ENCODE measurements around the gene C4B. TPM values are rescaled to one million over a fixed set of nuclear protein-coding genes. Genes with fewer than 3 reads are reported as not detected.

C4B gene
- total RNA-seq, 1 experiment from 2014 or later = 6.3 TPM

- Histone ChIP-seq H3K4me2 (ENCODE audit: low read length) (no peak overlapping the region), H3K9me3 (ENCODE audit: control insufficient read depth in 1 of 2, insufficient read depth in 1 of 2, low read depth in 1 of 2, low read length in 2 of 2) (no peaks in the 10 kb centered on the region), H3K9me2 (ENCODE audit: insufficient read depth) (no peaks in the 10 kb centered on the region), H3K27ac (ENCODE audit: low read depth, low read length) (no peak overlapping the region), H3K4me3 (replicated peaks in 1 of 2; ENCODE audit: low read depth in 1 of 2, low read length in 2 of 2) (no peak overlapping the region), H3K36me3 (ENCODE audit: control insufficient read depth in 1 of 2, insufficient read depth in 2 of 2, low read length in 2 of 2) (no peaks in the 10 kb centered on the region), H3K79me2 (ENCODE audit: insufficient read depth, low read length) (no peaks in the 10 kb centered on the region), H3K27me3 (ENCODE audit: insufficient read depth, low read length) (no peaks in the 10 kb centered on the region), H3K9ac (ENCODE audit: low read length) (no peak overlapping the region), H2AFZ (ENCODE audit: low read depth, low read length, poor library complexity, severe bottlenecking) (no peak overlapping the region), H3K4me1 (ENCODE audit: control insufficient read depth in 1 of 2, insufficient read depth in 2 of 2, low read length in 2 of 2) (peaks cover 2 to 9% of the 10 kb centered on the region in 2 experiments; a peak in 2 of 4 replicates), H4K20me1 (ENCODE audit: insufficient read depth) (no peaks in the 10 kb centered on the region)
- ChIA-PET CTCF (no interaction called here), RAD21 (ENCODE audit: low non-redundant PET in 1 of 2, low total read pairs in 2 of 2, uncharacterized antibody in 2 of 2, unreplicated experiment in 2 of 2) (no interaction called here), POLR2A (no interaction called here)
- TF ChIP-seq SRF (IDR thresholded peaks at IDR 0.05; ENCODE audit: low read depth) (no peak), FOSL1 (IDR thresholded peaks at IDR 0.05; ENCODE audit: low read depth) (no peak), ZNF274 (IDR thresholded peaks at IDR 0.05; ENCODE audit: low read depth, low read length) (no peak), ZFX (IDR thresholded peaks at IDR 0.05) (no peak)
- intact Hi-C loops (cut with micrococcal nuclease) = no loop called here
- no peak for DNase-seq (ENCODE audit: low read depth, low spot score)
- no TSS peak for BruUV-seq (replicated peaks)
- ATAC-seq = no peak
Observed at GRCh38 chr6:32068867-32069266, 54.3 kb downstream of the C4B start.

- H3K4me1 ChIP-seq (ENCODE audit: control insufficient read depth in 1 of 2, insufficient read depth in 2 of 2, low read length in 2 of 2) = peaks cover 2 to 9% of the 10 kb centered on the region in 2 experiments; a peak in 2 of 4 replicates
- BruUV-seq (replicated peaks) = no TSS peak
- no peaks in the 10 kb centered on the region for H4K20me1 ChIP-seq (ENCODE audit: insufficient read depth)
- H3K4me3 ChIP-seq (replicated peaks in 1 of 2; ENCODE audit: low read depth in 1 of 2, low read length in 2 of 2) = no peak overlapping the region
- ATAC-seq (no peak), DNase-seq (ENCODE audit: low read depth, low spot score) (no peak)
- CTCF ChIA-PET = no interaction called here
- no peaks in the 10 kb centered on the region for H3K36me3 ChIP-seq (ENCODE audit: control insufficient read depth in 1 of 2, insufficient read depth in 2 of 2, low read length in 2 of 2)
- no peaks in the 10 kb centered on the region for H3K9me3 ChIP-seq (ENCODE audit: control insufficient read depth in 1 of 2, insufficient read depth in 1 of 2, low read depth in 1 of 2, low read length in 2 of 2)
- intact Hi-C loops (cut with micrococcal nuclease) = no loop called here
- H2AFZ ChIP-seq (ENCODE audit: low read depth, low read length, poor library complexity, severe bottlenecking) = no peak overlapping the region
- H3K27ac ChIP-seq (ENCODE audit: low read depth, low read length) = no peak overlapping the region
- H3K27me3 ChIP-seq (ENCODE audit: insufficient read depth, low read length) = no peaks in the 10 kb centered on the region
- RAD21 ChIA-PET (ENCODE audit: low non-redundant PET in 1 of 2, low total read pairs in 2 of 2, uncharacterized antibody in 2 of 2, unreplicated experiment in 2 of 2) = no interaction called here
- POLR2A ChIA-PET = no interaction called here
- H3K9ac ChIP-seq (ENCODE audit: low read length) = no peak overlapping the region
- no peaks in the 10 kb centered on the region for H3K9me2 ChIP-seq (ENCODE audit: insufficient read depth)
- TF ChIP-seq RAD21 (IDR thresholded peaks at IDR 0.05; ENCODE audit: low read depth) (no peak), ATF3 (IDR thresholded peaks at IDR 0.05) (no peak), EGR1 (IDR thresholded peaks at IDR 0.05; ENCODE audit: low read depth) (no peak), ELF1 (IDR thresholded peaks at IDR 0.05; ENCODE audit: borderline replicate concordance, low read depth) (no peak), CTCF (IDR thresholded peaks at IDR 0.05 in 2 of 3, conservative IDR thresholded peaks at IDR 0.05 in 1 of 3; ENCODE audit: borderline replicate concordance in 1 of 3, insufficient read depth in 1 of 3, low read depth in 2 of 3, low read length in 2 of 3) (no peak), SRF (IDR thresholded peaks at IDR 0.05; ENCODE audit: low read depth) (no peak), MAX (IDR thresholded peaks at IDR 0.05) (no peak), EZH2phosphoT487 (IDR thresholded peaks at IDR 0.05; ENCODE audit: borderline replicate concordance) (no peak), CBX3 (IDR thresholded peaks at IDR 0.05; ENCODE audit: low read depth) (no peak), POLR2AphosphoS5 (IDR thresholded peaks at IDR 0.05; ENCODE audit: low read depth, low read length) (no peak), FOSL1 (IDR thresholded peaks at IDR 0.05; ENCODE audit: low read depth) (no peak)
- H3K79me2 ChIP-seq (ENCODE audit: insufficient read depth, low read length) = no peaks in the 10 kb centered on the region
- no peak overlapping the region for H3K4me2 ChIP-seq (ENCODE audit: low read length)
Observed at GRCh38 chr6:32069460-32069859, 54.9 kb downstream of the C4B start.

Data from HCT116 (cell line).